GM19397 (cell line): Measurements from ENCODE around the gene GUCD1.
"Not testable (repeated sequence)": the region's sequence is repeated elsewhere in the genome, so short reads cannot be mapped to it uniquely, and the experiment has no call there.

Experiments used
- ATAC-seq: cut with Tn5 transposase; IDR thresholded peaks from one replicate; pipeline ENCODE4 v1.9.1; 2021; ENCODE audit warnings: mild to moderate bottlenecking, moderate library complexity; ENCODE audit not compliant: unreplicated experiment

The GUCD1 gene

GRCh38 chr22:24530968-24531367 is 24.0 kb downstream of the GUCD1 start:
- ATAC-seq: not testable (repeated sequence)

DNA sequence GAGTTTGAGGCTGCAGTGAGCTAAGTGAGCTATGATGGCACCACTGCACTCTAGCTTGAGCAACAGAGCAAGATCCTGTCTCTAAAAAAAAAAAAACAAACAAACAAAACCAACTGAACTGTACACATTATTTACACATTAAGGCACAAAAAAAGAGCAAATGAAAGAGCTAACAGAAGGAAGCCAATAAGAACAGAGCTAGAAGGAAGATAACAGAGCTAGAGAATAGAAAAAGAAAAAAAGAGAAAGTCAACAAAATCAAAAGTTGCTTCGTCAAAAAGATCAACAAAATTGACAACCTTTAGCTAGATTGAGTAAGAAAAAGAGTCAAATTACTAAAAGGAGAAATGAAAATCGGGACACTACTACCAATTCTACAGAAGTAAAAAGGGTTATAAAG is 25.0 kb downstream of the GUCD1 start:
- ATAC-seq: no peak

GRCh38 chr22:24526191-24526590 is 28.7 kb downstream of the GUCD1 start:
- ATAC-seq: no peak

GRCh38 chr22:24525416-24526037 is 29.4 kb downstream of the GUCD1 start:
- ATAC-seq: no peak

- no peak for ATAC-seq
These were observed 31.1 kb downstream of the GUCD1 start for GRCh38 chr22:24523873-24524272.

GRCh38 chr22:24521791-24522245 is 33.1 kb downstream of the GUCD1 start:
- ATAC-seq: no peak

GRCh38 chr22:24519496-24519895 is 35.4 kb downstream of the GUCD1 start:
- no peak for ATAC-seq

GRCh38 chr22:24518771-24519485 is 36.0 kb downstream of the GUCD1 start:
- ATAC-seq: no peak

DNA sequence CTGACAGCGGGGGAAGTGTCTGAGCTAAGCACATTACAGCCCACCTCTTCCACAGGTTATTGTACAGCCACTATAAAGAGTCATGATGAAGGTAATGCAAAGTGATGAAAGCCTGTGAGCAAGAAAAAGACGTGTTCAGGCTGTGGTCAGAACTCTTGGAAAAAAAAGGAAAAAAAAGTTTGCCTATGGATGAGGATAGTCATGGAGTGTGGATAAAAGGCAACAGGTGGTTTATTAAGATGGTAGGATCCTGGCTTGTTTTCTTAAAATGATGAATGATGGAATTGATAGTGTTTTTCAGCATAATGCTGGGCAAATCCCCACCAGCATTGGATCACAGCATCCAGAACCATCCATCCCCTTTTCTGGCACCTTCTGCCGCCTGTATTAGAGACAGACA is 36.7 kb downstream of the GUCD1 start:
- no peak for ATAC-seq

DNA sequence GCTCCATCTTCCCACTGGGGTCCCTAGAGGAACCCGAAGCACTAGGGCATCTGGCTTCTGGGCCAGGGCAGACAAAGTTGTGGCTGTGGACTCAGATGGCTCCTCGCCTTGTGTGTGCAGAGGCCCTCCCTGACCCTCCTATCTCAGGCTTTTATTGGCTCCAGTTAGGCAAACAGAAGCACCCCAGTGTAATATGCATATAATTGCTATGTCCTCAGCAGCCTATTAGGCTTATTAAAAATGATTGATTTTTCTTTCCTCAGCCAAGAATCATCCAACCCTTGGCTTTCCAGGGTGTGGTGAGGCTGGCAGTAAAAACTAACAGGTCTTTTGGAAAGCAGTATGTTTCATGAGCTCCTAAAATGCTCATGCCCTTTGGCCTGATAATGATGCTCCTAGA is 37.5 kb downstream of the GUCD1 start:
- ATAC-seq: no peak

DNA sequence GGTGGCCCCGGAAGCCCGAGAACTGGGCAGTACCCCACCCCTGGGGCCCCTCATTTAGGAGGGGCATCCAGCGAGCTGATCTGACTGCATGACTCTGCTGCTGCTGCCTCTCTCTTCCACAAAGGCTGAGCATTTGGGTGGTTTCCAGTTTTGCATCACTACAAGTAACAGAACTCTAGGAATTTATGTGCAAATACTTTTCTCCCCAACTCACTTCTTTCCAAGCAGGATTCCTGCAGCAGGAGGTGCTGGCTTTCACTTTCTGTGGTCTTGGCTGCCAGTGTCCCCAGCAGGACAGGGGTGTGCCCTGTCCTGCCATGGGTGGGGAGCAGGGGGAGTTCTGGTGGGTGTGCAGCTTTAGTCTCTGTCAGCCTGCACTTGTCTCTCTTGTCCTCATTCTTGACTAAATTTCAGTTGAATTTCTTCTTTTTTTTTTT is 38.6 kb downstream of the GUCD1 start:
- ATAC-seq: no peak

DNA sequence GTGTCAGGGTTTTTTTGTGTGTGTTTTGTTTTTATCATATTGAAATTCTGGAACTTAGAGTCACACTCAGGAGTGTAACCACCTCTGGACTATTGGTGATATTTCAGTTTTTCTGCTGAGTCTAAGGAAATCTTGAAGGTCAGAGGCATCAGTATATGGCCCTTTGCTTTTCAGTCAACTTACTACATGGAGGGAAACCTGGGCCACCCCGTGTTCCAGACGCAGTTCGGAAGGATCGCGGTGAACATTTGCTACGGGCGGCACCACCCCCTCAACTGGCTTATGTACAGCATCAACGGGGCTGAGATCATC is 40.0 kb downstream of the GUCD1 start:
- no peak for ATAC-seq

GRCh38 chr22:24514241-24515026 is 40.5 kb downstream of the GUCD1 start:
- no peak for ATAC-seq

GRCh38 chr22:24513378-24514240 is 41.3 kb downstream of the GUCD1 start:
- ATAC-seq: no peak

- no peak for ATAC-seq
These were observed 42.9 kb downstream of the GUCD1 start for GRCh38 chr22:24512043-24512442.

DNA sequence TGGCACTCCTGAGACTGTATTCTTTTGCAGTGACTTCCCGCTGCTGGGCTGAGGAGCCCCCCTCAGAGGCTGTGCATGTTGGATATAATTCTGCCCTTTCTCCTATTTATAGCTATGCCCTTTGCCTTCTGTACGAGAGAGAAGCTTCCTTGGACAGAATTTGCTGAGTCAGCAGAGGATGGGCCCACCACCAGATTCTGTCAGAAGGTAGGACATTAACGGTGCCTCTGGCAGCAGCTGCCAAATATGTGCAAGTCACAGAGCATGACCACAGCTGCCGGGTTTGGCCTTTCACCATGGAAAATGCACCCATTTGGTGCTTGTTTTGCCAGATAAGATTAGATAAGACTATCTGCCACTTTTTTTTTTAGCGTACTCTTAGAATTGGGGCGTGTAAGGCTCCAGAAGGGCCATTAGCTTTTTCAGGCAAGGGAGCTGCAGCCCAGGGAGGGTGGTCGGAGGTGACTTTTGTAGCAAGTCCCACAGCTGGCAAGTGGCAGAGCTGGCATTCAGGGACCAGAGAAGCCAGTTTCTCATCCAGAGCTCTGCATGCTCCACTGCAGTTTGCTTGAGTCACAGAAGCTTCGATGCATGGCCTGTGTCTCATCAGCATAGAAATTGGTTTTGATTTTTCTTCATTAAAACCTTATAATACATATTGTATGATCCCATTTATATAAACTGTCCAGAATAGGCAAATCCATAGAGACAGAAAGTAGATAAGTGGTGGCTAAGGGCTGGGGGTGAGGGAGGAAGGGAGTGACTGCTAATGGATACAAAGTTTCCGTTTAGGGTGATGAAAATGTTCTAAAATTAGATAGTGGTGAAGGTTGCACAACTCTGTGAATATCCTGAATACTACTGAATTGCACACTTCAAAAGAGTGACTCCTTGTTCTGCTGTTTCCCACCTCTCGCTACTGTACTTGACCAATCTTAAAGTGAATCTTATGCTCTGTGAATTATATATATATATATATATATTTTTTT is 44.0 kb downstream of the GUCD1 start:
- ATAC-seq: no peak

- no peak for ATAC-seq
These were observed 47.2 kb downstream of the GUCD1 start for GRCh38 chr22:24507716-24508115.

- ATAC-seq: no peak
These were observed 48.0 kb downstream of the GUCD1 start for GRCh38 chr22:24506802-24507438.

DNA sequence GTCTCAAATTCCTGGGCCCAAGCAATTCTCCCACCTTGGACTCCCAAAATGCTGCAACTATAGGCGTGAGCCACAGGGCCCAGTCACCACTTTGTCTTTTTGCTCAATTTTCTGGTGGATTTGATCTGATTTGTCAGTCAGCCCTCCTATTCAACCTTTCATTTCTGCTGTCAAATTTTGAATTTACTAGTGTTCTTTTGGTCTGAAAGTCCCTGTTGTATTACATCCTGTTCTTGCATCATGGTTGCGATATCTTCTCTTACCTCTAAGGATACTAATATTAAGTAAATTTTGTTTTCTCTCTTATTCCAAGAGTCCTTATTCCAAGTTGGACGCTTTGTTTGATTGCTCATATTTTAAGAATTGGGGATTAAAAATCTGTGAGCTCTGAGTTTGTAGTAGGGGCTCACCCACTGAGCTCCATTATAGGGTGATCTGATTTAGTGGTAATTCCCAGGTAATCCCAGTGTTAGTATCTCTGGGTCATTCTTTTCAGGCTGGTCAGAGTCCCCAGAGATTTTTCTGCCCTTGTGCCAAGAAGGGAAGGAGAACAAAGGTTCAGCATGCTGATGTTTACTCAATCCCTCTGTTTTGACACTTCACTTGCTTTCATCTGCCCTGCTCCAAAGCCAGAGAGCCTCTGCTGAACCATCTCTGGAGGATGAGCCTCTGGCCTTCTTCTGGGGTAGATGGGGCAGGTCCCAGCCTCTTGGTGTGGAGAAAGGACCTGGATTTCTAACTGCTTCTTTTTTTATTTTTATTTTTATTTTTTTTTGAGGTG is 49.8 kb downstream of the GUCD1 start:
- ATAC-seq: no peak
